Spleen (tissue), 11 donors: ENCODE results near the gene ARNT2. TPM values are rescaled to one million over a fixed set of nuclear protein-coding genes. Genes with fewer than 3 reads are reported as not detected.

Experiments
- DNase-seq: peaks from one replicate; pipeline ENCODE4 v3.0.0-alpha.2; 2020
- H3K27ac ChIP-seq, 8 donors: fragments of 200-600 bp; sonication (generic) in 7 of 8; 1 replicate in 4 of 8; 2 replicates in 4 of 8; pipeline versions ENCODE4 v1.5.0 to v1.8.0; 2016 to 2021; ENCODE audit warnings: inconsistent platforms in 4 of 8, mild to moderate bottlenecking in 4 of 8, moderate library complexity in 1 of 8
- H3K27me3 ChIP-seq, 7 donors: fragments of 200-600 bp; sonication (generic) in 6 of 7; replicated peaks in 1 of 7; 1 replicate in 4 of 7; 2 replicates in 3 of 7; pipeline versions ENCODE4 v1.5.0 to v1.8.0; 2016 to 2021; ENCODE audit warnings: inconsistent platforms in 3 of 7, mild to moderate bottlenecking in 1 of 7
- H3K36me3 ChIP-seq, 6 donors: fragments of 200-600 bp; sonication (generic) in 5 of 6; 1 replicate in 4 of 6; 2 replicates in 2 of 6; pipeline versions ENCODE4 v1.5.0 to v1.8.0; 2016 to 2021; ENCODE audit warnings: inconsistent platforms in 2 of 6
- H3K4me1 ChIP-seq, 6 donors: fragments of 200-600 bp; sonication (generic) in 5 of 6; 1 replicate in 3 of 6; 2 replicates in 3 of 6; pipeline versions ENCODE4 v1.5.0 to v1.8.0; 2016 to 2021; ENCODE audit warnings: inconsistent platforms in 3 of 6
- H3K4me3 ChIP-seq, 8 donors: fragments of 200-600 bp; sonication (generic) in 7 of 8; 1 replicate in 4 of 8; 2 replicates in 4 of 8; pipeline versions ENCODE4 v1.5.0 to v1.8.0; 2016 to 2021; ENCODE audit warnings: inconsistent platforms in 4 of 8, mild to moderate bottlenecking in 4 of 8, moderate library complexity in 2 of 8
- H3K9me3 ChIP-seq, 8 donors: fragments of 200-600 bp; sonication (generic) in 7 of 8; 1 replicate in 4 of 8; 2 replicates in 4 of 8; pipeline versions ENCODE4 v1.5.0 to v1.8.0; 2016 to 2021; ENCODE audit warnings: inconsistent platforms in 4 of 8
- CTCF ChIP-seq, 11 experiments: fragments of 200-600 bp in 7 of 11; fragments of 450-650 bp in 4 of 11; sonication (generic) in 4 of 11; IDR thresholded peaks in 8 of 11; conservative IDR thresholded peaks in 3 of 11; 1 replicate in 7 of 11; 2 replicates in 4 of 11; pipeline versions ENCODE4 v1.4.0 to v1.8.0; 2016 to 2021; ENCODE audit warnings: antibody characterized with exemption in 11 of 11, inconsistent platforms in 4 of 11, mild to moderate bottlenecking in 1 of 11
- POLR2A ChIP-seq, 3 donors: fragments of 450-650 bp; IDR thresholded peaks; one replicate each; pipeline ENCODE4 v1.5.1; 2017; ENCODE audit warnings: antibody characterized with exemption in 3 of 3, mild to moderate bottlenecking in 1 of 3
- POLR2AphosphoS5 ChIP-seq, 3 donors: sonication (generic); formaldehyde crosslinking; IDR thresholded peaks; one replicate each; pipeline ENCODE4 v1.5.1; 2017; ENCODE audit warnings: antibody characterized with exemption in 3 of 3
- WGBS, 5 donors: extraction: QIAGEN DNeasy Blood & Tissue Kit in 3 of 5; methylation state at CpG; one replicate each; pipeline versions ENCODE4 v1.1.5 to v1.1.7; 2013 to 2018; 5-methylcytosine and 5-hydroxymethylcytosine counted together
- intact Hi-C: fragments of 100-400 bp; cut with DNase I; formaldehyde crosslinking; loops from one replicate; pipeline ENCODE4 v1.15.0; 2023; ENCODE audit warnings: low total_unique reads
- polyA plus RNA-seq, 3 donors: library from polyadenylated mRNA; stranded (reverse); fragments of 200-250 nt; gene quantifications; one replicate each; pipeline ENCODE4 v1.2.1, GENCODE V29; 2013
- total RNA-seq, 7 donors: library from RNA; depleted of rRNA in 3 of 7; stranded (reverse); fragments of >200 nt in 3 of 7; fragmentation: NEBNext Ultra II Directional in 4 of 7; extraction: Animal tissue kit (Norgen Biotek cat#: 25700) in 4 of 7; gene quantifications; one replicate each; pipeline versions ENCODE4 v1.1.0 to v1.2.1, GENCODE V29; 2016 to 2021
- donor health status: healthy with polysubstance abuse.
- donor health status: DM: no; HTN: no; CAD: no; lungs with moderate emphysema.
- donor health status: DM: no; HTN: no; CAD: no.
- donor health status: Bipolar disorder and iron deficiency.
- donor health status: healthy.
- donor health status: DM: no; HTN: no; CAD: no.
- donor health status: DM: yes; HTN: yes; CAD: no.

Gene ARNT2
- total and polyA plus RNA-seq, 10 donors = 1.9 to 12.3 (median 9.1) TPM

- intact Hi-C loops = no loop called here
- WGBS, 5 donors = 83 to 88% (median 86%) methylated on average over 6 of the region's 6 CpGs
Observed at GRCh38 chr15:80585544-80586018, 181.4 kb downstream of the ARNT2 start.

GRCh38 chr15:80586161-80586560 lies 182.0 kb downstream of the ARNT2 start:
- WGBS, 5 donors = 87 to 93% (median 88%) methylated on average over 4 of the region's 4 CpGs
- Histone ChIP-seq H3K27ac (no peak overlapping the region), H3K9me3 (no peaks in the 10 kb centered on the region), H3K4me3 (no peak overlapping the region), H3K36me3 (peaks cover 0 to 7% (median 0%) of the 10 kb centered on the region in 6 donors), H3K4me1 (no peaks in the 10 kb centered on the region), H3K27me3 (no peaks in the 10 kb centered on the region)
- intact Hi-C loops = no loop called here
- DNase-seq = no peak
- TF ChIP-seq CTCF (IDR thresholded peaks at IDR 0.05 in 8 of 11, conservative IDR thresholded peaks at IDR 0.05 in 3 of 11) (no peak), POLR2AphosphoS5 (IDR thresholded peaks at IDR 0.05) (no peak), POLR2A (IDR thresholded peaks at IDR 0.05) (no peak)

More at GRCh38 chr15:80585544-80586018, 181.4 kb downstream of the ARNT2 start:
- H3K27me3 ChIP-seq = no peaks in the 10 kb centered on the region
- no peak overlapping the region for H3K4me3 ChIP-seq
- no peaks in the 10 kb centered on the region for H3K9me3 ChIP-seq
- TF ChIP-seq POLR2A (IDR thresholded peaks at IDR 0.05) (no peak), CTCF (IDR thresholded peaks at IDR 0.05 in 8 of 11, conservative IDR thresholded peaks at IDR 0.05 in 3 of 11) (no peak), POLR2AphosphoS5 (IDR thresholded peaks at IDR 0.05) (no peak)
- no peaks in the 10 kb centered on the region for H3K4me1 ChIP-seq
- H3K27ac ChIP-seq = no peak overlapping the region
- DNase-seq = no peak
- H3K36me3 ChIP-seq = peaks cover 0 to 7% (median 0%) of the 10 kb centered on the region in 6 donors

GRCh38 chr15:80587007-80587406 lies 182.8 kb downstream of the ARNT2 start:
- WGBS, 5 donors = 78 to 96% (median 89%) methylated on average over 2 of the region's 2 CpGs
- intact Hi-C loops = no loop called here

More at GRCh38 chr15:80587007-80587406, 182.8 kb downstream of the ARNT2 start:
- Histone ChIP-seq H3K27ac (no peak overlapping the region), H3K4me3 (no peak overlapping the region), H3K9me3 (no peaks in the 10 kb centered on the region), H3K36me3 (peaks cover 0 to 7% (median 0%) of the 10 kb centered on the region in 6 donors), H3K4me1 (no peaks in the 10 kb centered on the region), H3K27me3 (no peaks in the 10 kb centered on the region)
- no peak for DNase-seq
- TF ChIP-seq CTCF (IDR thresholded peaks at IDR 0.05 in 8 of 11, conservative IDR thresholded peaks at IDR 0.05 in 3 of 11) (no peak), POLR2AphosphoS5 (IDR thresholded peaks at IDR 0.05) (no peak), POLR2A (IDR thresholded peaks at IDR 0.05) (no peak)
